ENCODE measurements around the gene PTPRB. TPM values are rescaled to one million over a fixed set of nuclear protein-coding genes. Genes with fewer than 3 reads are reported as not detected.

PTPRB gene
- total RNA-seq, 2 donors from 2014 or later, result 0.22 TPM; not detected in 1

DNA sequence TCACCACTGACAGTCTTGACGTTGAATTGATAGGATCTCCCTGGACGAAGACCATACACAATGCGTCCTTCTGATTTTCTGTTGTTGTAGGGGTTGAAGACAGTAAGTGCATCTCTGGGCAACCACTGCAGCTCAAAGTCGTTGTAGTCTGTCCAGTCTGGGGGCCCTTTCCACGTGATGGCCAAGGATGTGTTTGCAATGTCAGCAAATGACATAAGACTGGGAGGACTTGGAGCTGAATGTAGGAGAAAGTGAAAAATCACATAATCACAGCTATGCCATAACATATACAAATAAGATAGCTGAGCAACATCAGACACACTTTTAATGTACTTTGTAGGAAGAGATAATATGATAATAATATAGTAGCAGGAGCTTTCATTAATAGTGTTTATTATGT is 77.8 kb downstream of the PTPRB start:
- no peaks in the 10 kb centered on the region for H3K36me3 Mint-ChIP-seq (ENCODE audit: low read depth)
- Histone ChIP-seq H3K36me3 (ENCODE audit: control insufficient read depth, insufficient read depth, low read length) (no peaks in the 10 kb centered on the region), H3K27me3 (ENCODE audit: control insufficient read depth, insufficient read depth, low read length, poor library complexity, severe bottlenecking) (no peaks in the 10 kb centered on the region), H3K9me3 (ENCODE audit: control insufficient read depth, low read length) (no peaks in the 10 kb centered on the region), H3K4me1 (ENCODE audit: control insufficient read depth, insufficient read depth, low read length) (no peaks in the 10 kb centered on the region), H3K27ac (ENCODE audit: low read depth, low read length) (no peak overlapping the region), H3K9ac (ENCODE audit: extremely low read depth, low read length, poor library complexity, severe bottlenecking) (no peak overlapping the region), H3K4me3 (ENCODE audit: low read length) (no peak overlapping the region)
- WGBS, 2 experiments (ENCODE audit: insufficient coverage in 1 of 2, insufficient read length in 1 of 2), result 90 to 100% methylated on average over 4 to 5 of the region's 5 CpGs
- peaks cover 2% of the 10 kb centered on the region for H3K27me3 Mint-ChIP-seq (ENCODE audit: insufficient read depth)
- H3K27ac Mint-ChIP-seq, result no peak overlapping the region
- no peaks in the 10 kb centered on the region for H3K9me3 Mint-ChIP-seq
- peaks cover 23% of the 10 kb centered on the region for H3K4me1 Mint-ChIP-seq
- H3K4me3 Mint-ChIP-seq, result no peak overlapping the region
- no peak for DNase-seq
- TF ChIP-seq, protein P1, sequence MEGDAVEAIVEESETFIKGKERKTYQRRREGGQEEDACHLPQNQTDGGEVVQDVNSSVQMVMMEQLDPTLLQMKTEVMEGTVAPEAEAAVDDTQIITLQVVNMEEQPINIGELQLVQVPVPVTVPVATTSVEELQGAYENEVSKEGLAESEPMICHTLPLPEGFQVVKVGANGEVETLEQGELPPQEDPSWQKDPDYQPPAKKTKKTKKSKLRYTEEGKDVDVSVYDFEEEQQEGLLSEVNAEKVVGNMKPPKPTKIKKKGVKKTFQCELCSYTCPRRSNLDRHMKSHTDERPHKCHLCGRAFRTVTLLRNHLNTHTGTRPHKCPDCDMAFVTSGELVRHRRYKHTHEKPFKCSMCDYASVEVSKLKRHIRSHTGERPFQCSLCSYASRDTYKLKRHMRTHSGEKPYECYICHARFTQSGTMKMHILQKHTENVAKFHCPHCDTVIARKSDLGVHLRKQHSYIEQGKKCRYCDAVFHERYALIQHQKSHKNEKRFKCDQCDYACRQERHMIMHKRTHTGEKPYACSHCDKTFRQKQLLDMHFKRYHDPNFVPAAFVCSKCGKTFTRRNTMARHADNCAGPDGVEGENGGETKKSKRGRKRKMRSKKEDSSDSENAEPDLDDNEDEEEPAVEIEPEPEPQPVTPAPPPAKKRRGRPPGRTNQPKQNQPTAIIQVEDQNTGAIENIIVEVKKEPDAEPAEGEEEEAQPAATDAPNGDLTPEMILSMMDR (conservative IDR thresholded peaks at IDR 0.05), result no peak

DNA sequence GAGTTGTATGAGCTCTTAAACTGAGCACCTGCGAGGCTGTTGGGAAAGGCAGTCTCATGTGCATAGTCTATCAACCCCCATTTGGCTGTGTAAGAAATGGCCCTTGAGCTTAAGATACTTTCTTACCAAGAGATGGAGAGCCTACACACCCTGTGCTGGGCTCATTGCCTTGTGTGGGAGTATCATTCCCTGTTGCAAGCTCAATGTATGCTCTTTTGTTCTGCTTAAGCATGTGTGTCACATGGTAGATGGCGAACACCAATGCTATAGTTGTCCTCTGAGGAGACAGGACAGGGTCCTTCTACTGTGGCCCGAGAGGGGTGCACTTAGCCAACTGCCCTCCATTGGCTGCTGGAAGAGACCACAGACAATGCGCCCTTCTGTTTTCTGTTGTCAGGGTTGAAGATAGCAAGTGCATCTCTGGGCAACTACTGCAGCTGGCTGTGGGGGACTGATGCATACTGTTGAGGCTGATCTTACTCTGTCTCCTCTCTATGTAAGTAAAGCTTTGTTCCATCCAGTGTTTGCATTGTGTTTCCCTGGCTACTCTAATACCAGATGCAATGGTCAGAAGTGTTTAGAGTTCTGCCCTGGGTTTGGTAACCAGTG is 79.5 kb downstream of the PTPRB start:
- Histone ChIP-seq H3K9me3 (ENCODE audit: control insufficient read depth, low read length) (no peaks in the 10 kb centered on the region), H3K36me3 (ENCODE audit: control insufficient read depth, insufficient read depth, low read length) (no peaks in the 10 kb centered on the region), H3K4me3 (ENCODE audit: low read length) (no peak overlapping the region), H3K9ac (ENCODE audit: extremely low read depth, low read length, poor library complexity, severe bottlenecking) (no peak overlapping the region), H3K27me3 (ENCODE audit: control insufficient read depth, insufficient read depth, low read length, poor library complexity, severe bottlenecking) (no peaks in the 10 kb centered on the region), H3K4me1 (ENCODE audit: control insufficient read depth, insufficient read depth, low read length) (peaks cover 8% of the 10 kb centered on the region), H3K27ac (ENCODE audit: low read depth, low read length) (no peak overlapping the region)
- H3K36me3 Mint-ChIP-seq (ENCODE audit: low read depth), result no peaks in the 10 kb centered on the region
- H3K27me3 Mint-ChIP-seq (ENCODE audit: insufficient read depth), result no peaks in the 10 kb centered on the region
- H3K4me1 Mint-ChIP-seq, result peaks cover 37% of the 10 kb centered on the region
- no peak overlapping the region for H3K4me3 Mint-ChIP-seq
- H3K9me3 Mint-ChIP-seq, result no peaks in the 10 kb centered on the region
- DNase-seq, result no peak
- no peak overlapping the region for H3K27ac Mint-ChIP-seq
- TF ChIP-seq, protein P1 (conservative IDR thresholded peaks at IDR 0.05), result no peak
- 94 to 100% methylated on average over 3 to 4 of the region's 4 CpGs for WGBS, 2 experiments (ENCODE audit: insufficient coverage in 1 of 2, insufficient read length in 1 of 2)

DNA sequence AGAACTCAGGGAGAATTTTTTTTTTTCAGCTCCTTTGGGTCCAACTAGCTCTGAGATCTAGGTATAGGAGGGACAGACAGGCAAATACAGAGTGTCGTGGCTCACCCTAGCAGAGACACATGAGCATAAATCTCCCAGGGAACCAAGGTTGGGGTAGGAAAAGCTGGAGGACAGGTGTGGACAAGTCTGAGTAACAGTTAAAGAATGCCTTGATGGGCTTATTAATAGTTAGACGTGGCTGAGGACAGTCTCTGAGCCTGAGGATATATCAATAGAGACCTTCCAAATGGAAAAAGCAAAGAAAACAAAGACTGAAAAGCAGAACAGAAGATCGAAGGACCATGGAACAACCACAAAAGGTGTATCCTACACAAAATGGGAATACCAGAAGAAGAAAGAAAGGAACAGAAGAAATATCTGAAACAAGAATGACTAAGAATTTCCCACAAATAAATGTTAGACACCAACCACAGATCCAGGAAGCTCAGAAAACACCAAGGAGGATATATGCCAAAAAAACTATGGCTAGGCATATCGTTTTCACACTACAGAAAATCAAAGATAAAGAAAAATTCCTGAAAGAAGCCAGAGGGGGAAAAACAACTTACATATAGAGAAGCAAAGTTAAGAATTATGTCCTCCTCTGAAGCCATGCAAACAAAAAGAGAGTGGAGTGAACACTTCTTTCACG is 80.9 kb downstream of the PTPRB start:
- Histone ChIP-seq H3K9me3 (ENCODE audit: control insufficient read depth, low read length) (no peaks in the 10 kb centered on the region), H3K27me3 (ENCODE audit: control insufficient read depth, insufficient read depth, low read length, poor library complexity, severe bottlenecking) (no peaks in the 10 kb centered on the region), H3K27ac (ENCODE audit: low read depth, low read length) (no peak overlapping the region), H3K4me1 (ENCODE audit: control insufficient read depth, insufficient read depth, low read length) (peaks cover 8% of the 10 kb centered on the region), H3K9ac (ENCODE audit: extremely low read depth, low read length, poor library complexity, severe bottlenecking) (no peak overlapping the region), H3K36me3 (ENCODE audit: control insufficient read depth, insufficient read depth, low read length) (no peaks in the 10 kb centered on the region), H3K4me3 (ENCODE audit: low read length) (no peak overlapping the region)
- no peaks in the 10 kb centered on the region for H3K9me3 Mint-ChIP-seq
- no peaks in the 10 kb centered on the region for H3K36me3 Mint-ChIP-seq (ENCODE audit: low read depth)
- H3K4me3 Mint-ChIP-seq, result no peak overlapping the region
- no peaks in the 10 kb centered on the region for H3K27me3 Mint-ChIP-seq (ENCODE audit: insufficient read depth)
- no peak overlapping the region for H3K27ac Mint-ChIP-seq
- 86 to 96% methylated on average over 2 to 5 of the region's 5 CpGs for WGBS, 2 experiments (ENCODE audit: insufficient coverage in 1 of 2, insufficient read length in 1 of 2)
- no peak for DNase-seq
- TF ChIP-seq, protein P1 (conservative IDR thresholded peaks at IDR 0.05), result no peak
- peaks cover 37% of the 10 kb centered on the region for H3K4me1 Mint-ChIP-seq
